Measurements from ENCODE around the gene CACNB3.
A peak's percentile ranks its signal among the peaks of the same experiment; 100 is the strongest.

Gene CACNB3

DNA sequence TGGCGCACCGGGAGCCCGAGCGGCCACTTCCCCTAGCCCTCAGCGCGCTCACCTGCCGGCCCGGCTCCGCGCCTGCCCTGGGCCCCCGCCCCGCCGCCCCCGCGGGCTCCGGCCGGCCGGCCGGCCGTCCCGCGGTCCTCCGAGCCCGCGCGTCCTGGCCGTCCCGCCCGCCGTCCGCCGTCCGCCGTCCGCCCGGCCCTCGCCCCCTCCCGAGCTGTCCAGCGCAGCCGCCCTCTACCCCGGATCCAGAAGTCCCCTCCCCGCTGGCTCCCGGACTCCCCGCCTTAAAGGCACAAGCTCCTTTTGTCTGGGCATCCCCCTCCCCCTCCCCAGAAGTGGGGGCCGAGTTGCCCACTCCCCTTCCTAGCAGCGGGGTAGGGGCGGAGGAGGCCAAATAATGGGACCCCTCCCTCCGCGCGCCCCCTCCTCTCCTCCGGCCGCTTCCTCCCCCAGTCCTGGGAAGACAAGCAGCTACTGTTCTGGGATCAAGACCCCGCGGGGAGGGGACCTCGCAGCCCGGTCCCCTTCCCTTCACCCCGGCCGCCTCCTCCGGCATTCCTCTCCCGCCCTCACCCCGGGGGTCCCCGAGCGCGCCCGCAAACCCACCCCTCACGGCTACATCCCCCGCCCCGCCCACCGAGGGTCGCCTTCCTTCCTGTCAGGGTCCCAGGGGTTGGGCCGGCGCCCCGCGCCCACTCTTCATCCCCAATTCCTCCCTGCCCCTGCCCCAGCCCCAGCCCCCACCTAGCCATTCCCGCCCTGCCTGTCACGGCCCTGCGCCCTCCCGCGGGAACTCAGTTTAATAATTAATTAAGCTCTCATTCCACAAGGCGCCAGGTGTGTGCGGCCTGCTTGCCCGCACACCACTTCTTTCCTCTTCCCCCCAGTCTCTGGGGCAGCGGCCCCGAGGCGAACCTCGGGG is 29.2 kb upstream of the CACNB3 start, which contains the start of gene ADCY6:
Gene ADCY6 (minus strand): TSS at position 236 of the 922 bp plus-strand sequence. CDS start 5,655 bp downstream, outside the sequence.
- no peak for DNase-seq

DNA sequence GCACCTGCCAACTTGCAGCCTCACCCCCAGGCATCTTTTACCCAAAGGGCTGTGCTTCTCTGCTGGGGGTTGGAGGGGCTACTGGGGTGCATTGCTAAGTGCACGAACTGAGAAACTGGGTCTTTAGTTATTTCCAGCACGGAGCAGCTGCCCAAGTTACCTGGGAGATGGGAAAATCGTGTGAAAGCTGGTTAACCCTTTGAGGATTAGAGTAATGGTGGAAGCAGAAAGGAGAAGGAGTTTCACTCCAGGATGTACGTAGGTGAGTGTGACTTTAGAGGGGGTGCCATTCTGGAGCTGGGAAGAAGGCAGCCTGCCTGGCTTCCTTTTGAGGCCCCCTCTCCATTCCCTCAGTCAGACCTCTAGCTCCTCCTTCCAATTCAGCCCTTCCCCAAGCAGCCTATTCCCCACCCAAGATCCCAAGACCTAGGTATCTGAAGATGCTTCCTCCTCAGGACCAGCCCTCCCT is 28.4 kb upstream of the CACNB3 start:
- DNase-seq: no peak

DNA sequence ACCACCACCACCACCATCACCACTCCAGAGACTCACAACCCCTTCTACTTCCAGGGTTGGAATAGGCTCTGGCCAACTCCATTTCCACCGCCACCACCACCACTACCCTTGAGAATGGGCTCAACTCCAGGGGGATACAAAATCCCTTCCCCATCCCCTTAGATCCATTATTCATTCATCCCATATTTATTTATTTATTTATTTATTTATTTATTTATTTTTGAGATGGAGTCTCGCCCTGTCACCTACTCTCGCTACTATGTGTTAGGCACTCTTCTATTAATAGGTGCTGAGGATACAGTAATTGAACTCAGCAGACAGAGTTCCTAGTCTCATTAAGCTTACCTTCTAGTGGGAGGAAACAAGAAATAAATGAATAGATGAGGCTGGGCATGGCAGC is 24.6 kb upstream of the CACNB3 start:
- no peak for DNase-seq

DNA sequence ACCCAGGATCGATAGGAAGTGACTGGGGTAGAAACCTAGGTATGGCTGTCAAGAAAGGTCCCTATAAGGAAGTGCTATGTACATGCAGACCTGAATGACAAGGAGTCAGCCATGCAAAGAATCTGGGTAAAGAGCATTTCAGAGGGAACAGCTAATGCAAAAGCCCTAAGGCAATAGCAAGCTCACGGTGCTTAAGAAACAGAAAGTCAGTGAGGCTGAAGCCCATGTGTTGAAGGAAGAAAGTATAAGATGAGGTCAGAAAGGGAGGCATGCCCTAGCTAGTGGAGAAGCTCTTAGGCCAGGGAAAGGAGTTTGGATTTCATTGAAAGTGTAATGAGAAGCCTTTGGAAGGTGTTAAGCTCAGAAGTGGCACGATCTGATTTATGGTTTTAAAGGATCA is 23.4 kb upstream of the CACNB3 start:
- DNase-seq: no peak

DNA sequence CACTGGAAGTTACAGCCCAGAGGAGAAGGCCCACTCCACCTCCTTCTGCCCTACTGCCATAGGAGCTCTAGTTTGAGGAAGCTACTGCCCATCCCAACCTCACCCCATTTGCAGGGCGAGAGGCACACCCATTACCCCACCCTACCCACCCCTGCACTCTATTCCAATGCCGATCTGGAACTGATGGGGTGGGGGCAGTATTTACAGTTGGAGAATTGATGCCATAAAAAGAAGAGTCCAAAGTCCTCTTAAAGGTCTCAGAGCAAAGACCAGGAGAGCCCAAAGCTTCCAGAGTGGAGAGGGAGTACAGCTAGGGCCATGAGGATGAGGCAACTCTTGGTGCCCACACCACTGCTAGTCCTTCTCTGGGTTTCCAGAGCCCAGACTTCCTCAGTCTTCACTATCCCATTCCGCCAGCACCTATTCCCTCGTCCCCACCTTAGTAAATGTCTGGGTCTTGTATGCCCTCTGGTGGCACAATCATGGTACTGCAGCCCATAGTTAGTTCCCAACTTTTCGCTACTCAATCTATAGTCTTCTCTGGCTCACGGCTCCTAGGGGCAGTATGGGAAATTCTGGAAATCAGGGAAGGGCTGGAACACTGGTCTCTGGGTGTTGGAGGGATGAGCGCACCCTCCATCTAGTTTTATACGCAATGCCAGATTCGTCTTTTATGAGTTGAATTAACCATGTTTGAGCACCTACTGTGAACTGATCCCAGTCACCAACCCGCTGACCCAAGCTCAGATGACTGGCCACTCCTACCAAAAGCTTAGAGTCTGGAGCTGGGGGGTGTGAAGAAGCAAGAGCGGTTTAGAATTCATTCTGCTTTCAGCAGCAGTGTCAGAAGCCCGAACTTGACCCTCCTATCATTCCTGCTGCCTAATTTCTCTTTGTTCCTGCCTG is 22.5 kb upstream of the CACNB3 start:
- DNase-seq: peak; percentile 53 to 61

DNA sequence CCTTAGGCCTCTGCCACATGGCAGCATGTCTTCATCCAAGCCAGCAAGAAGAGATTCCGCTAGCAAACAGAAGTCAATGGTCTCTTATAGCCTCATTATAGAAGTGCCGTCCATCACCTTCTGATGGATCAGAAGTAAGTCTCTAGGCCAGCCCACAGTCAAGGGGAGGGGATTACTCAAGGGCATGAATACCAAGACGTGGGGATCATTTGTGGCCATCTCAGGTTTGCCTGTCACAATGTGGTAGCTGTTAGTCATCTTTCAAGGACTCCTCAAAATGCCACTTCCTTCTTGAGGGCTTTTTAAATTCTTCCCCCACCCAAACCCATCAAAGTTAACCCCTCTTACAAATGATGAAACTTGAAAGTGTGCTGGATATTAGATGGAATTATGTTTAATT is 21.3 kb upstream of the CACNB3 start:
- DNase-seq: no peak

DNA sequence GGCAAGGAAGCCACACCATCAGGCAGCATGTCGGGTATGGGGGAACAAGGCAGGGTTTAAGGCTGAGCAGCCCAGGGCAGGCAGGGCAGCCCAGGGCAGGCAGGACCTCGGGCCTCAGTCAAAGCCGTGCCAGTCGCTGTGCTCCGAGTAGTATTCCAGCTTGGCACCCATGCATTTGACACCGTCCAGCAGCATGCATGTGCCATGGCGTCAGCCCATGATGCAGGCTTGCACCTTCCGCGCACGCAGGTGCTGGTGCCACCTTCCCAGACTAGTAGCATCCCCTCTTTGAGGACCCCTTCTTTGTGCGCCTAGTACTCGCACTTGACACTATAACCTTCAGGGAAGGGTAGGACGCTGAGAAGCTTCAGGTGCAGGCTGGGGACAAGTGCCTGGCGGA is 17.8 kb upstream of the CACNB3 start:
- no peak for DNase-seq

DNA sequence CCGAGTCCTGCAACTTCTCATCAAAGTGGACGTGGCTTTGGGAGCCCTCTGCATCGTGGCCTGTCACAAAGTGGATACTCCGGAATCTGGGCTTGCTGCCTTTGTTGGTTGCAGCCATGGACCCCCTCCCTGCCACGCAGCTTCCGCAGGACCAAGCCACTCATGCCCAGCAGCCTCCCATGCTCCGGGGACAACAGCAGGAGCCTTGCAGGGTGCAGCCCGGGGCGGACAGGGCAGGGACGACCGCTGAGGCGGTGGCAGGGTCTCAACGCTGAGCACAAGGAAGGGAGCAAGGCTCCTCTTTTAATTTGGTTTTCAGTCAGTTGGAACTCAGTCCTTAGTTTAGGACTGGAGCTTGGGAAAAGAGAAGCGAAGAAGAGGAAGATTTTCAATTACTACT is 17.3 kb upstream of the CACNB3 start:
- no peak for DNase-seq

DNA sequence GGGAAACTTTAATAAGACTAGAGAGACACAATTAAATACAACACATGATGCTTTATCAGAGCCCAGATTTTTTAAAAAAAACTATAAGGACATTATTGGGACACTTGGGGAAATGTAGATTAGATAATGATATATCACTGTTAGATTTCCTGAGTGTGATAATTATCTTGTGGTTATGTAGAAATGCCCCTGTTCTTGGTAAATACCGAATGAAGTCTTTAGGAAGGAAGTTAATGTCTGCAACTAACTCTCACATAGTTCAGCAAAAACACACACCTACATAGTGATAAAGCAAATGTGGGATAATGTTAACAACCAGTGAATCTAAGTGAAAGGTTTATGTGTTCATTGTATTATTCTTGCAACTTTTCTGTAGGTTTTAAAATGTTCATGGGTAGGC is 14.6 kb upstream of the CACNB3 start:
- no peak for DNase-seq

DNA sequence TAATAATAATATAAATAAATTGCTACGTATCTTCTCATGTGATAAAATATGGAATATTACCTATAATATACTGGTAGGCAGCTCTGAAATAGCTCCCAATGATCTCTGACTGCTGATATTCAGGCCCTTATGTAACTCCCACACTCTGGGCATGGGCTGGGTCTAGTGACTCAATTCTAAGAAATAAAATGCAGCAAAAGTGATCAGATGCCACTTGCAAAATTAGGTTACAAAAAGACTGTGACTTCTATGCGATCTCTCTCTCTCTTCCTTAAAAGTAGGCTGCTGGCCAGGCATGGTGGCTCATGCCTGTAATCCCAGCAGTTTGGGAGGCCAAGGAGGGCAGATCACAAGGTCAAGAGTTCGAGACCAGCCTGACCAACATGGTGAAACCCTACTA is 10.3 kb upstream of the CACNB3 start:
- no peak for DNase-seq

DNA sequence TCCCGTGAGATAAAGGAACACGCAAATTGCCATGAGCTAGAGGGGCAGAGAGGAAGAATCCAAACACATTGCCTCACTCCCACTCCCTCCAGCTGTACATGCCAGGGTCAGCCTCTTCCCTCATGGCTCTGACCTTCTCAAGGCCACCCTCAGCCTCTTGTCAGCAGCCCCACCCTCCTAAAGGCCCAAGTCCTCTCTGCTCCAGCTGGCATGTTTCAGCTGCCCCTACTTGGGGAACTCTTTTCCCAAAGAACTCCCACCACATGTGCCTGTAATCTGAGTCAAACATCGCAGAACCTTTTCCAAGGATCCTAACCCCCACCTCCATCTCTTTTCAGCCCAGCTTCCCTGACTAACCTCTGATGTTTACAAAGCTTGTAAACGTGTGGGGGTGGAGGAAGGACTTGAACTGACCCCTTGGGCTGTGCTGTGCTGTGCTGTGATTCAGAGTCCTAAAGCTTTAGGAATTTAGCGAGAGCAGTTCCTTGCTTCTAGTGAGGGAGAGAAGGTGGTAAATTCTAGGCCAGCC is 7.3 kb upstream of the CACNB3 start:
- no peak for DNase-seq

DNA sequence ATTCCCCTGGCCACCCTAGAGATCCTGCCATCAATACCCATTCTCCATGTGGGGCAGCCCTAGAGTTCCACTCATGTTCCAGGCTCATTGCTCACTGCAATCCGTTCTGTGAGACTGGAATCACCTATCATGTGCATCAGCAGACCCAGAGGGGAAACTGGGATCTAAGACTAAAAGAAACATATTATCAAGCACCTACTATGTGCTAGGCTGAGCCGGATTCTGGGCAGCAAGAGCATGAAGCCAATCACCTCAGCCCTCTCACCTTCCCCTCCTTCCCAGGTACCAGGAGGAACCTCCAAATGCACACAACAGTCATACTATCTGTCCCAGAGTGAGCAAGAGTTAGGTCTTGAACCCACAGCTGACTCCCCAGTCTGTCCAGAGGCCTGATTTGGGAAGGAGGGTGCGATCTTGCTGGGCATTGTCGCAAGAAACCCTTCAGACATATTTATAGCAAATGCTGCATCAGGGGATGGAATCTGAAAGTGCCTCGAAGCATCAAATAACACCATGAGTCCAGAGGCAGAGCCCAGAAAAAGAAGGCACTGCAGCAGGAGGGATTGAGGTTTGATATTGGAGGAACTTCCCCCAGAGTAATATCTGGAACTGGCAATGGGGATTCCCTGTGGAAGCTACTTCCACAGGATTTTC is 6.7 kb upstream of the CACNB3 start:
- DNase-seq: no peak

DNA sequence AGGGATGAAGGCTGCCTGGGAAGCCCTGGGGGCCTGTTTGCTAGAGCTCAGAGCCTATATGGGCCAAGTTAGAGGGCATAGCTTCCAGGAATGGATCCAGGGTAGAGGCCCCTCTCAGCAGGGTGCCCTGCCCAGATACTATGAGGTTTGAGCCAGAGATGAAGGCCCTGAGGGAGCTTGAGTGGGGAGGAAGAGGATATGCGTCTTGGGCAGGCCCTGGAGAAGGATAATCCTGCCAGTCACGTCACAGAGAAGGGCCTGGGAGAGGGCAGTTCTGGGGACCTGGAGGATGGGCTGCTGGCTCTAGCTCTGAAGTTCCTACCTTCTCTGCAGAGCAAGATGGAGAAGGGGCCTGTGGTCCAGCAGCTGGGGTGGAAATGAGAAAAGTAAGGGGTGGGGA is 5.9 kb upstream of the CACNB3 start:
- no peak for DNase-seq

DNA sequence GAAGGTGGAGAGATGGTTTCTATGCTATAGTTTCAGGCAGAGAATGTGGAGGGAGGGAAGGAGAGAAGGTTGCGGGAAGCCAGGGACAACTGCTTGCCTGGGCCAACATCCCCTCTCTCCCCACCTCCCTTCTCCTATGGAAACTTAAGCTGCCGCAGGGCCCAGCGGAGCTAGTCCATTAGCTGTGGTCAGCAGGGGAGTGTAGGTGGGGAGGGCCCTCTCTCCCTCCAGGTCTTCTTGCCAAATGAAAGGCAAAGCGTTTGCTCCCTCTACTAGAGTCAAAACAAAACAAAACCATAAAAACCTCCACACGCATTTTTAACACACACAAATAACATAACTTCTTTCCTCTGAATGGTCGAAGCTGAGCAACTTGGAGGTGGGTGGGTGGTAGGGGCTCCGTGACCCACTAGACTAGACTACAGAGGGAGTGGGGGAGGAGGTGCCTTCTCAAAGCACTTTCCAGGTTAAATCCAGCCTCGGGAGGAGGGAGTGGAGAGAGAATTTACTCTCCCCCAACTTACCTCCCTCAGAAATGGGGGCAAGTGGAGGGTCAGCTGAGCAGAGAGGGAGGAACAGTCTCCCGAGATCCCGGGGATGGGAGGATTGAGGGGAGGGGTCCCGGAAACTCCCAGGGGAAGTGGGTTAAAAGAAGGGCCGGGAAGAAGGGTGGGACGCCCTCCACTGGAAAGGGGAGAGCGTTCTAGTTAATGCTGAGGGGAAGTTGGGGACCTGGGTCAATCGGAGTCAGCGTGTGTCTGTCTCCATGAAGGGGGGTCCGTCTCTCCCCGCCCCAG is 4.6 kb upstream of the CACNB3 start:
- DNase-seq: no peak

DNA sequence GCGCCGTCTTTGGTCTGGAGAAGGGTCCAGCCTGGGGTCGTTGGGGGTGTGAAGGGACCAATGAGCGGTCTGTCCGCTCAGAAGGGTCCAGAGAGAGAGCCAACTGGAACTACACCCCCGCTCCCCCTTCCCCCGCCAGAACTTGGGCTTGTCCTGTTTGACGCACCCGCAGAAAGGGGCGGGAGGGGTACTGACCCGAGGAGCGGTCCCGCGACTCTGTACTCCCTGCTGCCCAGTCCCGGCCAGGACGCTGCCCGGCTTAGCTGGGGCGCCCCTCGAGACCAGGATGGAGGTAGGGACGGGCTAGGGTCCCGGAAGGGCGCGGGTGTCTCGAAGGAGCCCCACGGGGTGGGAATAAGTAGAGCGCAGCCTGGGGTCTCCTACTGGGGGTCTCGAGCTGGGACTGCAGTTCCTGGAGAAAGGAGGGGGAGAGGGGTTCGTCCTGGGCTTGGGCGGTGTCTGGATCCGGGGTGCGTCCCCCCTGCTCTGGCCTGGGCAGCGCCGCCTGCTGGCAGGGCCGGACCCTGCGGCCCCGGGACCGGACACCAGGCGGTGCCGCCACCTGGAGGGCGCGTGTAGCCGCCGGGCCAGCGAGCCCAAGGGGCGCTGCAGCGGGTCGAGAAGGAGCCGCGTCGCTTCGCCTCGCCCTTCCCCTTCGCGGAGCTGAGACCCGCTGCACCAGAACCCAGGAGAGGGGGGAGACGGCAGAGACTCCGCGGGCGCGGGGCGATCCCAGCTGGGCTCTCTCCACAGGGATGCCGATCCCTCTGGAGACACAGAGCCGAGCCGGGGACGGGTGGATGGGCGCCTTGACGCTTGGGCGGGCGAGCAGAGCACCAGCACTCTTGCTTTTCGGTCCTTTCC is 3.8 kb upstream of the CACNB3 start:
- peak; percentile 54 to 56 for DNase-seq

DNA sequence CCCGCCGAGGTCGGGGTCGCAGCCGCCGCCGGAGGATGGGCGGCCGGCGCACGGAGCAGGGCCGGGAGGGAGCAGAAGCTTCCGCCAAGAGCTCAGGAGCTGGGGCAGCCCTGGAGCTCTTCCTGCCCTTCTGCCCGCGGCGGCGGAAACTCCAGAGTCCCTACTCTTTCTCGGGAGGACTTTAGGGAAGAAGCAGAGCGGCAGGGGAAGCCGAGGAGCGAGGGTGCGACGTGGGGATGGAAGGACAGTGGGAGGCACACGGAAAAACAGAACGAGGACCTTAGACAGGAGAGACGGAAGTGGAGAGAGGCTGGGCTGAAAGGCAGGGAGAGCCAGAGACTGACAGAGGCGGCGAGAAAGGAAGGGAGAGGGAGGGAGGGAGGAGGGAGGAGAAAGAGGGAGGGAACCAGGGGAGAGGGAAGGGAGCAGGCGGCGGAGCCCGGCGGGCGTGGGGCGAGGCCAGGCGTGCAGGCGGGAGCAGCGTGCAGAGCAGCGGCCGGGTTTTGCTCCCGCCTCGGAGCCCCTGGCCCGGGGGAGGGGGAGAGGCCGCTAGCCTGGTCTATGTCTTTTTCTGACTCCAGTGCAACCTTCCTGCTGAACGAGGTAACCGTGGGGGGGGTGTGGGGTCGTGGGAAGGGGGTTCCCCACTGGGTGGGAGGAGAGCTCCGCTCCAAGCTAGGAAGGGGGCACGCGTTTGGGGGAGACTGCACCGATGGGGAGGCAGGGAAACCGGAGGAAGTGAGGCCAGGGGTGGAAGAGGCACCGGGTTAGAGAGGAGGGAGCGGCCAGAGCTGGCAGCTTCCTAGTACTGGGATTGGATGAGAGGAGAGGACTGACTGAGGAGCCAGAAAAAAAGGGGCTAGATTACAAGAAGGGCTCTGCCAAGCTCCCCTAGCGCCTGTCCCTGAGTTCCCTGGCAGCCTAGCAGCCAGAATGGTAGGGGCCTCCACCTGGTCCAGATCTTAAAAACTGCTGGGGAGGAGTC is 2.9 kb upstream of the CACNB3 start:
- DNase-seq: peak; percentile 63 to 69

DNA sequence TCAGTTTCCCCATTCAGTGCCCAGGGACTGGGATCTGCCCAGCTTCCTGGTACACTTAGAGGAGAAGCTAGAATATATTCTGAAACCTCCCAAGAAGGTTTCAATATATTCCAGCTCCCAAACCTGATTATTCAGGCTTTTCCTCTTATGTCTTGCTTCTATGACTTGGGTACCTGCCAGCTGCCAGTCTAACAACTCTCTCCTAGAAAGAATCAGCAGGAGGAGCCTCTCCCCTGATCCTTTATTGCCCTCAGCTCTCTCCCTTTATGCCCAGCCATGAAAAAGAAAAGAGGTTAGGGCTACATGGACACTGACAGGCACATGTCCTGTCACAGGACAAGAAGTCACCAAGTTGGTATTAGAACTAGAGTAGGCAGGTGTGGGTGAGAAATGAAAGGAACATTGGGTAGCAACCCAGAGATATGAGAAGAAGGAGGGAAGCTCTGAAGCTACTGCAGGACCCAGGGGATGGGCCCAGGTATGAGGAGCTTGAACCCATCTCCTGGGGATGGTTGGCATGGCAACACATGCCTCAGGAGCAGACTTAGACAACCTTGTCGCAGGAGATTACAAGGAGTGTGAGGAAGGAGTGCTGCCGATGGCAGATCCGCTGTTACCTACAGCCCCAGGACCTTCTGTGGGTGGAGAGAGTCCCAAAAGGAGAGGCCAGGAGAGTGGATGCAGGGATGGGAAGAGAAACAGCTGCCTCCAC is 2.0 kb upstream of the CACNB3 start:
- DNase-seq: no peak

DNA sequence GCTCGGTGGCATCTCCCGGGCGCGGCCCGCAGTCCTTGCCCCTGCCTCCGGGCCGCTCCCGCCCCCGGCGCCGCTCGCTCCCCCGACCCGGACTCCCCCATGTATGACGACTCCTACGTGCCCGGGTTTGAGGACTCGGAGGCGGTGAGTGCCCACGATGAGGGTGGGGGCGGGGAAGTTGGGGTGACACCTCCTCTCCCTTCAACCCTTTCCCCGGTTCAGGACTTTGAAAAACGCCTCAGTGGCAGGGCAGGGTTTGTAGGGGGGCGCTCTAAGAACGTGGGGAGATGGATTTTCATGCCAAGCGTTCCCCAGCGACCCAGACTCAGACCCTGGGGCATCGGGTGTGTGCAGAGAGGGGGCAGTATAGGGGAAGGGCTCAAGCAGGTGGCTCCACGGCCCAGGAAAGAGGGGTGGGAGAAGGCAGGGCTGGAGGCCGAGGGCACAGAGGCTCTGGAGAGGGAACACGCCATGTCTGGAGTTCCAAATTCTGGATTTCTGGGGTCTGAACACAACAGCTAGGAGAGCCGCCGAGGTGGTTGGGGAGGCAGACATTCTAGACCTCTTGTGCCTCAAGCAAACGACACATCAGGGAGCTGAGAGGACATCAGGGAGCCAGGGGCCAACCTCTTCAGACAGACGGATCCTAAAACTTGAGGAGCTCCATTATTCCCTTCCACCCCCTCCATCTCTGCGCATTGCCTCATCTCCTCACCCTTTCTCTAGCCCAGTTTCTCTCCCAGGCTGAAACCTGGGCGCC is 715 bp downstream of the CACNB3 start:
- DNase-seq: no peak

All from SHP77 (cell line).